Measurements from ENCODE around the gene CELSR1.
"Not testable (repeated sequence)": the region's sequence is repeated elsewhere in the genome, so short reads cannot be mapped to it uniquely, and the experiment has no call there.

CELSR1 gene

GRCh38 chr22:46502440-46503175, 34.8 kb downstream of the CELSR1 start:
- Histone ChIP-seq H3K9me3 (ENCODE audit: severe bottlenecking) (no peaks in the 10 kb centered on the region), H3K4me1 (ENCODE audit: insufficient read depth, poor library complexity, severe bottlenecking) (peaks cover 39% of the 10 kb centered on the region), H3K27ac (ENCODE audit: poor library complexity, severe bottlenecking) (peak overlapping the region; percentile 85), H3K36me3 (ENCODE audit: low read depth) (peaks cover 3% of the 10 kb centered on the region), H3K4me3 (ENCODE audit: severe bottlenecking) (no peak overlapping the region), H3K27me3 (ENCODE audit: insufficient read depth, poor library complexity, severe bottlenecking) (no peaks in the 10 kb centered on the region)
- ATAC-seq (ENCODE audit: low read depth) (no peak), DNase-seq (ENCODE audit: low spot score) (no peak)
- no peak for TF ChIP-seq CTCF (IDR thresholded peaks at IDR 0.05; ENCODE audit: poor library complexity, severe bottlenecking)

- no peaks in the 10 kb centered on the region for H3K27me3 ChIP-seq (ENCODE audit: insufficient read depth, poor library complexity, severe bottlenecking)
- peak; percentile 92 for ATAC-seq (ENCODE audit: low read depth)
- peak overlapping the region; percentile 85 for H3K27ac ChIP-seq (ENCODE audit: poor library complexity, severe bottlenecking)
- TF ChIP-seq CTCF (IDR thresholded peaks at IDR 0.05; ENCODE audit: poor library complexity, severe bottlenecking): no peak
- H3K36me3 ChIP-seq (ENCODE audit: low read depth): peaks cover 11% of the 10 kb centered on the region
- H3K4me1 ChIP-seq (ENCODE audit: insufficient read depth, poor library complexity, severe bottlenecking): peaks cover 39% of the 10 kb centered on the region
- no peaks in the 10 kb centered on the region for H3K9me3 ChIP-seq (ENCODE audit: severe bottlenecking)
- no peak overlapping the region for H3K4me3 ChIP-seq (ENCODE audit: severe bottlenecking)
- no peak for DNase-seq (ENCODE audit: low spot score)
These were observed 35.7 kb downstream of the CELSR1 start for GRCh38 chr22:46501701-46502100.

GRCh38 chr22:46501265-46501664, 36.2 kb downstream of the CELSR1 start:
- H3K4me1 ChIP-seq (ENCODE audit: insufficient read depth, poor library complexity, severe bottlenecking): peaks cover 39% of the 10 kb centered on the region
- H3K9me3 ChIP-seq (ENCODE audit: severe bottlenecking); DNase-seq (ENCODE audit: low spot score); H3K27me3 ChIP-seq (ENCODE audit: insufficient read depth, poor library complexity, severe bottlenecking); H3K4me3 ChIP-seq (ENCODE audit: severe bottlenecking); ATAC-seq (ENCODE audit: low read depth): not testable (repeated sequence)
- H3K27ac ChIP-seq (ENCODE audit: poor library complexity, severe bottlenecking): peak overlapping the region; percentile 85
- peaks cover 11% of the 10 kb centered on the region for H3K36me3 ChIP-seq (ENCODE audit: low read depth)

- Histone ChIP-seq H3K4me1 (ENCODE audit: insufficient read depth, poor library complexity, severe bottlenecking) (peaks cover 39% of the 10 kb centered on the region), H3K4me3 (ENCODE audit: severe bottlenecking) (no peak overlapping the region), H3K27me3 (ENCODE audit: insufficient read depth, poor library complexity, severe bottlenecking) (no peaks in the 10 kb centered on the region), H3K9me3 (ENCODE audit: severe bottlenecking) (no peaks in the 10 kb centered on the region), H3K36me3 (ENCODE audit: low read depth) (peaks cover 11% of the 10 kb centered on the region), H3K27ac (ENCODE audit: poor library complexity, severe bottlenecking) (peak overlapping the region; percentile 85)
- DNase-seq (ENCODE audit: low spot score) (no peak), ATAC-seq (ENCODE audit: low read depth) (no peak)
- no peak for TF ChIP-seq CTCF (IDR thresholded peaks at IDR 0.05; ENCODE audit: poor library complexity, severe bottlenecking)
These were observed 37.2 kb downstream of the CELSR1 start for GRCh38 chr22:46500201-46500600.

GRCh38 chr22:46499805-46500189, 37.6 kb downstream of the CELSR1 start:
- no peak for TF ChIP-seq CTCF (IDR thresholded peaks at IDR 0.05; ENCODE audit: poor library complexity, severe bottlenecking)
- no peak for ATAC-seq (ENCODE audit: low read depth)
- H3K27ac ChIP-seq (ENCODE audit: poor library complexity, severe bottlenecking): peak overlapping the region; percentile 85
- H3K9me3 ChIP-seq (ENCODE audit: severe bottlenecking): no peaks in the 10 kb centered on the region
- H3K4me1 ChIP-seq (ENCODE audit: insufficient read depth, poor library complexity, severe bottlenecking): peaks cover 39% of the 10 kb centered on the region
- no peak for DNase-seq (ENCODE audit: low spot score)
- H3K4me3 ChIP-seq (ENCODE audit: severe bottlenecking): no peak overlapping the region
- no peaks in the 10 kb centered on the region for H3K27me3 ChIP-seq (ENCODE audit: insufficient read depth, poor library complexity, severe bottlenecking)
- peaks cover 11% of the 10 kb centered on the region for H3K36me3 ChIP-seq (ENCODE audit: low read depth)

All from RWPE2 (cell line).